ENCODE results near the gene TMPO. TPM values are rescaled to one million over a fixed set of nuclear protein-coding genes. Genes with fewer than 3 reads are reported as not detected.

TMPO gene
- total and polyA plus RNA-seq, 10 of the 15 experiments (the other 5 are each of a cell fraction or from before 2014, with no cell fraction given) = 79.8 to 246 (median 179) TPM

GRCh38 chr12:98579347-98579746, 64.0 kb downstream of the TMPO start:
- H3K4me2 ChIP-seq (ENCODE audit: control insufficient read depth, insufficient read depth) = no peak overlapping the region
- FAIRE-seq (no peak), DNase-seq (ENCODE audit: low read depth, low spot score) (no peak), ATAC-seq (no peak)
- H3K9ac ChIP-seq (ENCODE audit: control insufficient read depth, insufficient read depth, low read length) = no peak overlapping the region
- no peaks in the 10 kb centered on the region for H3K4me1 ChIP-seq (ENCODE audit: control insufficient read depth, insufficient read depth, low read length)
- H3K79me2 ChIP-seq (ENCODE audit: control insufficient read depth, insufficient read depth, low read length) = no peaks in the 10 kb centered on the region
- CTCF ChIA-PET = interaction anchor here (1.2 kb wide), 1 partner anchor 71 kb away, joined by 3 read pairs; no protein-coding TSS in a partner anchor
- in situ Hi-C loops (cut with MboI) (no loop called here), intact Hi-C loops (cut with micrococcal nuclease; ENCODE audit: unreplicated experiment) (no loop called here)
- POLR2A ChIA-PET = no interaction called here
- H3K4me3 ChIP-seq = no peak overlapping the region
- no TSS peak for BruUV-seq (replicated peaks)
- H3K9me3 ChIP-seq (replicated peaks; ENCODE audit: control insufficient read depth, insufficient read depth, low read length) = no peaks in the 10 kb centered on the region
- WGBS (ENCODE audit: insufficient coverage, insufficient replicate concordance, low lambda C conversion rate, missing lambda C conversion rate) = 86% methylated on average over 5 of the region's 5 CpGs
- RAD21 ChIA-PET (ENCODE audit: unreplicated experiment) = no interaction called here
- no peaks in the 10 kb centered on the region for H3K36me3 ChIP-seq (ENCODE audit: control insufficient read depth in 2 of 2, insufficient read depth in 2 of 2, low read length in 1 of 2)
- no peak overlapping the region for H3K27ac ChIP-seq (ENCODE audit: control insufficient read depth, insufficient read depth)
- SMC1A ChIA-PET (ENCODE audit: uncharacterized antibody, unreplicated experiment) = no interaction called here
- H2AFZ ChIP-seq (ENCODE audit: control insufficient read depth, low read depth, low read length) = no peak overlapping the region
- no peaks in the 10 kb centered on the region for H3K27me3 ChIP-seq (replicated peaks in 1 of 2; ENCODE audit: control insufficient read depth in 2 of 2, insufficient read depth in 2 of 2, low read length in 1 of 2)
- TF ChIP-seq ETV6 (conservative IDR thresholded peaks at IDR 0.05 in 1 of 2, IDR thresholded peaks at IDR 0.05 in 1 of 2; ENCODE audit: borderline replicate concordance in 1 of 2, low read depth in 1 of 2) (no peak), EP300 (IDR thresholded peaks at IDR 0.05; ENCODE audit: borderline replicate concordance in 1 of 2, control insufficient read depth in 1 of 2, low read depth in 2 of 2, low read length in 2 of 2) (no peak), SREBF2 (IDR thresholded peaks at IDR 0.05; ENCODE audit: low read length) (no peak), NBN (IDR thresholded peaks at IDR 0.05) (no peak), MYB (IDR thresholded peaks at IDR 0.05; ENCODE audit: borderline replicate concordance, low read depth, low read length) (no peak), ZSCAN29 (IDR thresholded peaks at IDR 0.05) (no peak), STAT1 (conservative IDR thresholded peaks at IDR 0.05) (no peak), TCF7 (IDR thresholded peaks at IDR 0.05; ENCODE audit: borderline replicate concordance) (no peak), STAT3 (IDR thresholded peaks at IDR 0.05; ENCODE audit: low read depth, low read length) (no peak), HDAC6 (IDR thresholded peaks at IDR 0.05; ENCODE audit: unreplicated experiment) (no peak), HCFC1 (IDR thresholded peaks at IDR 0.05; ENCODE audit: low read length) (no peak), TAF1 (IDR thresholded peaks at IDR 0.05; ENCODE audit: borderline replicate concordance, low read depth, low read length) (no peak), ESRRA (IDR thresholded peaks at IDR 0.05; ENCODE audit: low read length) (no peak), TCF12 (IDR thresholded peaks at IDR 0.05; ENCODE audit: low read depth, low read length) (no peak), EZH2 (IDR thresholded peaks at IDR 0.05; ENCODE audit: borderline replicate concordance, control insufficient read depth, low read depth, low read length) (no peak), NFYA (IDR thresholded peaks at IDR 0.05; ENCODE audit: borderline replicate concordance, low read depth, low read length) (no peak), CBX3 (IDR thresholded peaks at IDR 0.05; ENCODE audit: borderline replicate concordance, low read depth) (no peak)
- TF ChIP-seq, protein P1, sequence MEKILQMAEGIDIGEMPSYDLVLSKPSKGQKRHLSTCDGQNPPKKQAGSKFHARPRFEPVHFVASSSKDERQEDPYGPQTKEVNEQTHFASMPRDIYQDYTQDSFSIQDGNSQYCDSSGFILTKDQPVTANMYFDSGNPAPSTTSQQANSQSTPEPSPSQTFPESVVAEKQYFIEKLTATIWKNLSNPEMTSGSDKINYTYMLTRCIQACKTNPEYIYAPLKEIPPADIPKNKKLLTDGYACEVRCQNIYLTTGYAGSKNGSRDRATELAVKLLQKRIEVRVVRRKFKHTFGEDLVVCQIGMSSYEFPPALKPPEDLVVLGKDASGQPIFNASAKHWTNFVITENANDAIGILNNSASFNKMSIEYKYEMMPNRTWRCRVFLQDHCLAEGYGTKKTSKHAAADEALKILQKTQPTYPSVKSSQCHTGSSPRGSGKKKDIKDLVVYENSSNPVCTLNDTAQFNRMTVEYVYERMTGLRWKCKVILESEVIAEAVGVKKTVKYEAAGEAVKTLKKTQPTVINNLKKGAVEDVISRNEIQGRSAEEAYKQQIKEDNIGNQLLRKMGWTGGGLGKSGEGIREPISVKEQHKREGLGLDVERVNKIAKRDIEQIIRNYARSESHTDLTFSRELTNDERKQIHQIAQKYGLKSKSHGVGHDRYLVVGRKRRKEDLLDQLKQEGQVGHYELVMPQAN (conservative IDR thresholded peaks at IDR 0.05) = no peak
- H4K20me1 ChIP-seq (ENCODE audit: control insufficient read depth, insufficient read depth) = no peaks in the 10 kb centered on the region

Measured in GM12878 (cell line).